ENCODE data around the gene MRTFA.

Gene MRTFA

DNA sequence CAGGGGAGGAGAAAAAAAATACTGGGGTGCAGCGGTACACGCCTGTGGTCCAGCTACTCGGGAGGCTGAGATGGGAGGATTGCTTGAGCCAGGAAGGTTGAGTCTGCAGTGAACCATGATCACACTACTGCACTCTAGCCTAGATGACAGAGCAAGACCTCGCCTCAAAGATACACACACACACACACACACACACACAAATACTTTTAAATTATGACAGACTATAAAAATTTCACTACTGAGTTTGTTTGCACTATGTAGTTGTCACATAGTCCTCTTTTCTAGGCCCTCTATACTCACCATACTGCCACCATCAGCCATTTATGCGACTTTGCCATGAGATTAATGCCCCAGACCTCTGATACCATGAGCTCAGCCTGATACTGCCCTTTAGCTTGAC lies 109.6 kb downstream of the MRTFA start:
- H2BK12ac ChIP-seq (ENCODE audit: low read length), result no peak overlapping the region
- H3K36me3 ChIP-seq (replicated peaks in 1 of 2; ENCODE audit: control insufficient read depth in 2 of 2, insufficient read depth in 2 of 2, low read length in 2 of 2), result no peaks in the 10 kb centered on the region
- H3K23ac ChIP-seq (ENCODE audit: low read depth, low read length, poor library complexity), result no peak overlapping the region
- H4K8ac ChIP-seq (ENCODE audit: low read depth, low read length), result no peak overlapping the region
- no peak overlapping the region for H3K4me3 ChIP-seq (ENCODE audit: low read length in 2 of 2)
- no peak overlapping the region for H3K14ac ChIP-seq (ENCODE audit: low read length)
- no peak overlapping the region for H4K91ac ChIP-seq (ENCODE audit: low read depth, low read length, poor library complexity)
- no peaks in the 10 kb centered on the region for H3K4me1 ChIP-seq (ENCODE audit: control insufficient read depth in 2 of 2, insufficient read depth in 1 of 2, low read depth in 1 of 2, low read length in 2 of 2)
- H3K18ac ChIP-seq (ENCODE audit: low read length), result no peak overlapping the region
- no peak overlapping the region for H3K9ac ChIP-seq (ENCODE audit: low read depth, low read length, poor library complexity)
- H2BK5ac ChIP-seq (ENCODE audit: low read length), result no peak overlapping the region
- no peak overlapping the region for H2AK5ac ChIP-seq (ENCODE audit: low read depth, low read length)
- WGBS, 2 donors (ENCODE audit: extremely low coverage in 2 of 2, insufficient read length in 2 of 2, insufficient replicate concordance in 1 of 2), result no CpG with 5 or more reads among the region's 5 CpGs
- no peaks in the 10 kb centered on the region for H3K9me3 ChIP-seq (replicated peaks in 1 of 2; ENCODE audit: control insufficient read depth in 2 of 2, insufficient read depth in 1 of 2, low read depth in 1 of 2, low read length in 2 of 2)
- H3K27me3 ChIP-seq (ENCODE audit: control insufficient read depth in 3 of 3, insufficient read depth in 3 of 3, low read depth in 1 of 3, low read length in 3 of 3), result no peaks in the 10 kb centered on the region
- DNase-seq (ENCODE audit: low spot score), result no peak
- H2AFZ ChIP-seq (ENCODE audit: low read length), result no peak overlapping the region
- no peak overlapping the region for H2BK15ac ChIP-seq (ENCODE audit: low read length)
- no peak overlapping the region for H2BK120ac ChIP-seq (ENCODE audit: low read depth, low read length)
- H3K4me2 ChIP-seq (ENCODE audit: insufficient read depth, low read length, poor library complexity, severe bottlenecking), result no peak overlapping the region
- no peak overlapping the region for H3K4ac ChIP-seq (ENCODE audit: low read length)
- no peak overlapping the region for H3K27ac ChIP-seq (replicated peaks; ENCODE audit: low read length)
- H3K79me1 ChIP-seq (ENCODE audit: low read depth, low read length), result peaks cover 2% of the 10 kb centered on the region

- H2BK12ac ChIP-seq (ENCODE audit: low read length), result no peak overlapping the region
- H2AK5ac ChIP-seq (ENCODE audit: low read depth, low read length), result no peak overlapping the region
- no peak overlapping the region for H3K4me3 ChIP-seq (ENCODE audit: low read length in 2 of 2)
- no peaks in the 10 kb centered on the region for H3K36me3 ChIP-seq (replicated peaks in 1 of 2; ENCODE audit: control insufficient read depth in 2 of 2, insufficient read depth in 2 of 2, low read length in 2 of 2)
- H2AFZ ChIP-seq (ENCODE audit: low read length), result no peak overlapping the region
- H4K91ac ChIP-seq (ENCODE audit: low read depth, low read length, poor library complexity), result no peak overlapping the region
- H3K18ac ChIP-seq (ENCODE audit: low read length), result no peak overlapping the region
- no peak overlapping the region for H4K8ac ChIP-seq (ENCODE audit: low read depth, low read length)
- H3K27ac ChIP-seq (replicated peaks; ENCODE audit: low read length), result no peak overlapping the region
- H2BK15ac ChIP-seq (ENCODE audit: low read length), result no peak overlapping the region
- H3K4ac ChIP-seq (ENCODE audit: low read length), result no peak overlapping the region
- no CpG with 5 or more reads among the region's 6 CpGs for WGBS, 2 donors (ENCODE audit: extremely low coverage in 2 of 2, insufficient read length in 2 of 2, insufficient replicate concordance in 1 of 2)
- no peak overlapping the region for H3K9ac ChIP-seq (ENCODE audit: low read depth, low read length, poor library complexity)
- H3K23ac ChIP-seq (ENCODE audit: low read depth, low read length, poor library complexity), result no peak overlapping the region
- peaks cover 2% of the 10 kb centered on the region for H3K79me1 ChIP-seq (ENCODE audit: low read depth, low read length)
- DNase-seq (ENCODE audit: low spot score), result no peak
- no peak overlapping the region for H2BK5ac ChIP-seq (ENCODE audit: low read length)
- H3K9me3 ChIP-seq (replicated peaks in 1 of 2; ENCODE audit: control insufficient read depth in 2 of 2, insufficient read depth in 1 of 2, low read depth in 1 of 2, low read length in 2 of 2), result peaks cover 0 to 2% of the 10 kb centered on the region in 2 donors
- H3K14ac ChIP-seq (ENCODE audit: low read length), result no peak overlapping the region
- H2BK120ac ChIP-seq (ENCODE audit: low read depth, low read length), result no peak overlapping the region
- no peaks in the 10 kb centered on the region for H3K27me3 ChIP-seq (ENCODE audit: control insufficient read depth in 3 of 3, insufficient read depth in 3 of 3, low read depth in 1 of 3, low read length in 3 of 3)
- no peaks in the 10 kb centered on the region for H3K4me1 ChIP-seq (ENCODE audit: control insufficient read depth in 2 of 2, insufficient read depth in 1 of 2, low read depth in 1 of 2, low read length in 2 of 2)
- H3K4me2 ChIP-seq (ENCODE audit: insufficient read depth, low read length, poor library complexity, severe bottlenecking), result no peak overlapping the region
Measured at GRCh38 chr22:40525250-40525884, 111.2 kb downstream of the MRTFA start.

DNA sequence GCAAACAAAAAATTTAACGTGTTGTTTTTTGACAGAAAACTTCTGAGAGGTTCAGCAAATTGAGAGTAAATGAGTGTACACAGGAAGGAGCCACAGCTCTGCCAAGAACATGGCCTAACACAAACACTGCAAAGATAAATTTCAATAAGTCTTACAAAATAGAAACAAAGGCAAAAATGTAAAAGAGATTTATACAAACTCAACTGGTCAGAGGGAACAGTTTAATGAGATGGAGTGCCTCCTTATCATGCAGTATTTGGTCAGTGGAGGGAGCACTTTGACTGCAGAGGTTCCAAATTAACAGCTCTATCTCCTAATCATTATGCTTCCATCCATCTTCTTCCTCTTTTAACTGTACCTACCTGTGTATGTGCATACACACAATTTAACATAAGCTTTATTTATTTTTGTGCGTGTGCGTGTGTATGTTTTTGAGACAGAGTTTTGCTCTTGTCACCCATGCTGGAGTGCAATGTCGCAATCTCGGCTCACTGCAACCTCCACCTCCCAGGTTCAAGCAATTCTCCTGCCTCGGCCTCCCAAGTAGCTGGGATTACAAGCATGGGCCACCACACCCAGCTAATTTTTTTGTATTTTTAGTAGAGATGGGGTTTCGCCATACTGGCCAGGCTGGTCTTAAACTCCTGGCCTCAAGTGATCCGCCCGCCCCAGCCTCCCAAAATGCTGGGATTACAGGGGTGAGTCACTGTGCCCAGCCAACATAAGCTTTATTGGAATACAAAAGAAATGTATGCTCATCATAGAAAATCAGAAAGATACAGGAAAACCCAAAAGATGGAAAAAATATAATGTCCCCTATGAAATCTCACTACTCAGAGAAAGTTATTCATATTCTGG lies 111.9 kb downstream of the MRTFA start:
- Histone ChIP-seq H3K18ac (ENCODE audit: low read length) (no peak overlapping the region), H3K27ac (replicated peaks; ENCODE audit: low read length) (no peak overlapping the region), H3K36me3 (replicated peaks in 1 of 2; ENCODE audit: control insufficient read depth in 2 of 2, insufficient read depth in 2 of 2, low read length in 2 of 2) (no peaks in the 10 kb centered on the region), H2AFZ (ENCODE audit: low read length) (no peak overlapping the region), H3K4me1 (ENCODE audit: control insufficient read depth in 2 of 2, insufficient read depth in 1 of 2, low read depth in 1 of 2, low read length in 2 of 2) (no peaks in the 10 kb centered on the region), H3K4me3 (ENCODE audit: low read length in 2 of 2) (no peak overlapping the region), H4K91ac (ENCODE audit: low read depth, low read length, poor library complexity) (no peak overlapping the region), H2AK5ac (ENCODE audit: low read depth, low read length) (no peak overlapping the region), H2BK120ac (ENCODE audit: low read depth, low read length) (no peak overlapping the region), H3K14ac (ENCODE audit: low read length) (no peak overlapping the region), H2BK12ac (ENCODE audit: low read length) (no peak overlapping the region), H3K4me2 (ENCODE audit: insufficient read depth, low read length, poor library complexity, severe bottlenecking) (no peak overlapping the region), H3K23ac (ENCODE audit: low read depth, low read length, poor library complexity) (no peak overlapping the region), H3K4ac (ENCODE audit: low read length) (no peak overlapping the region), H3K79me1 (ENCODE audit: low read depth, low read length) (peaks cover 2% of the 10 kb centered on the region), H3K27me3 (ENCODE audit: control insufficient read depth in 3 of 3, insufficient read depth in 3 of 3, low read depth in 1 of 3, low read length in 3 of 3) (no peaks in the 10 kb centered on the region), H2BK15ac (ENCODE audit: low read length) (no peak overlapping the region), H3K9me3 (replicated peaks in 1 of 2; ENCODE audit: control insufficient read depth in 2 of 2, insufficient read depth in 1 of 2, low read depth in 1 of 2, low read length in 2 of 2) (peaks cover 0 to 2% of the 10 kb centered on the region in 2 donors), H4K8ac (ENCODE audit: low read depth, low read length) (no peak overlapping the region), H2BK5ac (ENCODE audit: low read length) (no peak overlapping the region), H3K9ac (ENCODE audit: low read depth, low read length, poor library complexity) (no peak overlapping the region)
- no peak for DNase-seq (ENCODE audit: low spot score)
- WGBS, 2 donors (ENCODE audit: extremely low coverage in 2 of 2, insufficient read length in 2 of 2, insufficient replicate concordance in 1 of 2), result no CpG with 5 or more reads among the region's 9 CpGs

DNA sequence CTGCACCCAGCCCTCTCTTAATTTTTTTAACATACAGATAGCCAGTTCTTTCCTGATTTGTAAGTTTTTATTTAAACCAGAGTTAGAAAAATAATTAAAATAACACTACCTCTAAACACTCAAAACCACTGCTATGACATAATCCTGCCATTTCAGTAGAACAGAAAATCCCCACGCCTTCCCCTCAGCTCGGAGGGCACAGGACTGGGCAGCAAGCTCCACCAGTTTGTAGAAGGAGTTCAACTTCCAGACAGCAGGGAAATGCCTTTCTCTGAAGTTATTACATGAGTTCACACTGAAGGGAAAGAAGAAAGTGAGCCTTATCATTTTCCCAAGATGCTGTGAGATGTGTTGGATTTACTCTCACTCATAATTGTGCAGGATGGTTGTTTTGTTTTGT lies 114.4 kb downstream of the MRTFA start:
- Histone ChIP-seq H3K4me1 (ENCODE audit: control insufficient read depth in 2 of 2, insufficient read depth in 1 of 2, low read depth in 1 of 2, low read length in 2 of 2) (no peaks in the 10 kb centered on the region), H2BK12ac (ENCODE audit: low read length) (no peak overlapping the region), H2BK120ac (ENCODE audit: low read depth, low read length) (no peak overlapping the region), H2AFZ (ENCODE audit: low read length) (no peak overlapping the region), H3K23ac (ENCODE audit: low read depth, low read length, poor library complexity) (no peak overlapping the region), H3K4ac (ENCODE audit: low read length) (no peak overlapping the region), H4K8ac (ENCODE audit: low read depth, low read length) (no peak overlapping the region), H3K14ac (ENCODE audit: low read length) (no peak overlapping the region), H3K4me2 (ENCODE audit: insufficient read depth, low read length, poor library complexity, severe bottlenecking) (no peak overlapping the region), H2AK5ac (ENCODE audit: low read depth, low read length) (no peak overlapping the region), H2BK5ac (ENCODE audit: low read length) (no peak overlapping the region), H3K18ac (ENCODE audit: low read length) (no peak overlapping the region), H4K91ac (ENCODE audit: low read depth, low read length, poor library complexity) (no peak overlapping the region), H3K36me3 (replicated peaks in 1 of 2; ENCODE audit: control insufficient read depth in 2 of 2, insufficient read depth in 2 of 2, low read length in 2 of 2) (peaks cover 2 to 7% of the 10 kb centered on the region in 2 donors), H3K4me3 (ENCODE audit: low read length in 2 of 2) (no peak overlapping the region), H3K9ac (ENCODE audit: low read depth, low read length, poor library complexity) (no peak overlapping the region), H3K79me1 (ENCODE audit: low read depth, low read length) (peaks cover 2% of the 10 kb centered on the region), H3K27me3 (ENCODE audit: control insufficient read depth in 3 of 3, insufficient read depth in 3 of 3, low read depth in 1 of 3, low read length in 3 of 3) (no peaks in the 10 kb centered on the region), H3K9me3 (replicated peaks in 1 of 2; ENCODE audit: control insufficient read depth in 2 of 2, insufficient read depth in 1 of 2, low read depth in 1 of 2, low read length in 2 of 2) (peaks cover 0 to 2% of the 10 kb centered on the region in 2 donors), H3K27ac (replicated peaks; ENCODE audit: low read length) (no peak overlapping the region), H2BK15ac (ENCODE audit: low read length) (no peak overlapping the region)
- no peak for DNase-seq (ENCODE audit: low spot score)
- no CpG with 5 or more reads among the region's 2 CpGs for WGBS, 2 donors (ENCODE audit: extremely low coverage in 2 of 2, insufficient read length in 2 of 2, insufficient replicate concordance in 1 of 2)
